Hepatocyte (in vitro differentiated cells): ENCODE results near the gene NR6A1.

Experiments
- CTCF ChIP-seq: fragments of 200-600 bp; sonication (generic); IDR thresholded peaks from 2 replicates; pipeline ENCODE4 v1.5.1; 2016; ENCODE audit warnings: antibody characterized with exemption, mild to moderate bottlenecking; ENCODE audit not compliant: poor library complexity
- EZH2 ChIP-seq: fragments of 200-600 bp; sonication (generic); IDR thresholded peaks from 2 replicates; pipeline ENCODE4 v1.6.1; 2016; ENCODE audit warnings: antibody characterized with exemption, mild to moderate bottlenecking, borderline replicate concordance

GRCh38 chr9:124662561-124662960, 108.5 kb downstream of the NR6A1 start:
- TF ChIP-seq CTCF (no peak), EZH2 (no peak)
